OCI-LY3 (cell line): ENCODE measurements around the gene SMAD6.

Experiments used
- EZH2phosphoT487 ChIP-seq: fragments of 200-600 bp; shearing (Covaris generic); IDR thresholded peaks from 2 replicates; pipeline ENCODE4 v1.6.1; 2018; ENCODE audit warnings: antibody characterized with exemption, mixed run types, low read depth
- TF ChIP-seq, protein P1 (sequence below): fragments of 200-600, 300-600 bp; sonication (generic); IDR thresholded peaks from 2 replicates; pipeline ENCODE4 v1.5.1; 2014; ENCODE audit warnings: antibody characterized with exemption, low read length, low read depth

DNA sequence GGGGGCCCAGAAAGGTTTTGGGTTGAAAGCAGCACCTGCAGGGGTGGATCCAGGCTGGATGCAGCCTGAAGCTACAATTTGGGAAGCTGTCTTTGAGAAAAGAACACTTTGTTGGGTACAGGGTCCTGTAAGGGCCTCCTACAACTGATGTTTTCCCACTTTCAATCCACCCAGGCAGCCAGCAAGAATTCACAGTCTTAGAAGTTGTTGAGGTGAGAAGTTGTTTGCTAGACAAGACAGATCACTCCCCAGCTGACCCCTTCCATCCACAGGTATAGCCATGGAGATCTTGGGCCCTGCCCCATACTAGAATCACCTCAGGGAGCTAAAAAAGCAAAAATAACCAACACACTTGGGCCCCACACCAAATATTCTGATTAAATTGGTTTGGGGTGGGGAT lies 10.3 kb upstream of the SMAD6 start:
- TF ChIP-seq, protein P1, sequence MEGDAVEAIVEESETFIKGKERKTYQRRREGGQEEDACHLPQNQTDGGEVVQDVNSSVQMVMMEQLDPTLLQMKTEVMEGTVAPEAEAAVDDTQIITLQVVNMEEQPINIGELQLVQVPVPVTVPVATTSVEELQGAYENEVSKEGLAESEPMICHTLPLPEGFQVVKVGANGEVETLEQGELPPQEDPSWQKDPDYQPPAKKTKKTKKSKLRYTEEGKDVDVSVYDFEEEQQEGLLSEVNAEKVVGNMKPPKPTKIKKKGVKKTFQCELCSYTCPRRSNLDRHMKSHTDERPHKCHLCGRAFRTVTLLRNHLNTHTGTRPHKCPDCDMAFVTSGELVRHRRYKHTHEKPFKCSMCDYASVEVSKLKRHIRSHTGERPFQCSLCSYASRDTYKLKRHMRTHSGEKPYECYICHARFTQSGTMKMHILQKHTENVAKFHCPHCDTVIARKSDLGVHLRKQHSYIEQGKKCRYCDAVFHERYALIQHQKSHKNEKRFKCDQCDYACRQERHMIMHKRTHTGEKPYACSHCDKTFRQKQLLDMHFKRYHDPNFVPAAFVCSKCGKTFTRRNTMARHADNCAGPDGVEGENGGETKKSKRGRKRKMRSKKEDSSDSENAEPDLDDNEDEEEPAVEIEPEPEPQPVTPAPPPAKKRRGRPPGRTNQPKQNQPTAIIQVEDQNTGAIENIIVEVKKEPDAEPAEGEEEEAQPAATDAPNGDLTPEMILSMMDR, result no peak
- TF ChIP-seq EZH2phosphoT487, result no peak
